ENCODE data around the gene GTF2A1.
A peak's percentile ranks its signal among the peaks of the same experiment; 100 is the strongest.

Gene GTF2A1

DNA sequence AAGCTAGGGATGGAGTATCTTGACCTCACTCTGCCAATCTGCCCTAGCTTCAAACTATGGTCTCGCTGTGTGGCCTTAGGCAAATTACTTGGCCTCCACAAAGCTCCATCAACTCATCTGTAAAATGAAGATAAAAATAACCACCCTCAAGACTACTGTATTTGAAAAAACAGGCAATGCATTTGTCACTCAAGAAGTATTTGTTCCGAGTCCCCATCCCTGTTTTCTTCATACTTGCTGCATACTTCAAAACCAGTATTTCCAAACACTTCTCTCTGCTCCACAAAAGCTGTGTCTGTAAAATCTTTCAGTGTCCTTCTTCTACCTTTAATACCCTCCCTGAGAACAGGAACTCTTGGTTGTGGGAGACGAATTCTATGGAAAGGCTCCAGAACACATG is 47.9 kb downstream of the GTF2A1 start:
- DNase-seq, result no peak

DNA sequence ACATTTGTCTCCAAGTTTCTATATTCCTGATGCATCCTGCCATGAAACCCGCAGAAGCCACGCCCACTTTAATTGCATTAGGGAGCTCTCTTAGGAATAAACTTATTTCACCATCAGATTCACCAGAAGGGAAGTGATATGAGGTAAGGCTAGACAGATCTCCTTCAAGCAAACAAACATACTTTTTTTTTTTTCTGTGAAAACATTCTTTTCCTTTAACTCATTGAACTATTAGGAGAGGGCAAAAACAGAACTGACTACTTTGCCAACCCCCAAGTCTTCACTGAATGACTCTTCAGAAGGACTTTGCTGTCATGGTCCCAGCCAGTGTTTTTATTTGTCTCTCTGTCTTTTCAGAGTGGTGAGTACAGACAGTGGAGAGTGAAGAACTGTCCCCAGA is 48.4 kb downstream of the GTF2A1 start:
- DNase-seq, result no peak

DNA sequence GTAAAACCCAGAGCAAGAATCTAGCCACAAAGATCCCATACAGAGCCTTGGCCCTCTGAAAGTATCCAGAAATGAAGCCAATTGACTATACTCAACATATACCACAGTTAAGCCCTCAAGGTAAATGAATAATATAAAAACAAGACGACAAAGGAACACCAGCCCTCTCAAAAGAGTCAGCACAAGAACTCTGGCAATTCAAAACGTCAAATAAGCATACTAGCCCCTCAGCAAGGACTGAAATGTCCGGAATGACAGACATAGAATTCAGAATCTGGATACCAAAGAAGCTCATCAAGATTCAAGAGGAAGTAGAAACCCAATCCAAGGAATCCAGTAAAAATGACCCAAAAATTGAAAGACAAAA is 49.9 kb downstream of the GTF2A1 start:
- DNase-seq, result no peak

DNA sequence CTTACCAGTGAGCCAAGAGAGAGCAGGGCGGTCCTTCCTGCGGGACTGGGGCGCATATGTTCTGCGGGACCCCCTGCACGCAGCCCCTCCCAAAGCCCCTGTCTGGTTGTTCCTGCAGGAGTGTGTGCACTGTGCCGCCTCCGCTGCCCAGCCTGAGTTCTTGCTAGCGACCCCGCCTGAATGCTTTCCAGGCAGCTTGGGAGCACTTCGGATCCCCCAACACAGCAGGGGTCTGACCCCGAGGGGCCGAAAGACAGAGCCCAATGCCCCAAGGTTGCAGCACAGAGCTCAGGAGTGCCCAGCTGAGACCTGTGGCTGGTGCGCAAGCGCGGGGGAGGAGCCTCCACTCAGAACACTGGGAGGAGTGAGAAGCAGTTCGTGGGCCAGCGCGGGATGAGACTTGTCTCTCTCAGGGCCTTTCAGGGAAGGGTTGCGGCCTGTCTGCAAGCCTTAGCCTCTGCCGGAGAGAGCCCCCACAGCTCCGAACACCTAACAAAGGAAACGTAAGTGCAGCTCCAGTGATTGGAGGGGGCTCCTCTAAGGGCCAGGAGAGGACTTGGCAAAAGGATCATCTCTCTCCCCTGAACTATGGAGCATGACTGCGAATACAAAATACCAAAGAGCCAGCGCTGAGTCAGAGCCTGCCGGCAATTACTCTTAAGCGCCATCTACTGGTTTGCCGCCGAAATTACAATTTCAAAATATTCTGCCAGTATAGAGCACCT is 50.5 kb downstream of the GTF2A1 start:
- DNase-seq, result peak; percentile 87

DNA sequence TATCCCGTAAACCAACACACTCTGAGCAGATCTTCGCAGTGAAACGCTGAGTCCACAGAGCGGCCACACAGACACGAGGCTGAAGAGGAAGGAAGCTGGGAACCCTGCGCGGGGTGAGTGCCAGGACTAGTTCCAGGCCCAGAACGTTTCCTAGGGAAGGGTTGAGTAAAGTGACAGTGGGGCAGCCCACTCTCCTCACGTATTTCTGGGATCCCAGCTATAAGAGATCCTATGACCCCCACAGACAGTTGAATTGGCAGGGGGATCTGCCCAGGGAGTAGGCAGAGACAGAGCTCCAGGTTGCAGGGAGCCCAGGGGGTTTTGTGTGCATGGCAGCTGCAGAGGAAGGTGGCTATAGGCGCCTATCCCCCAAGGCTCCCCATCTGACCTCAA is 51.1 kb downstream of the GTF2A1 start:
- DNase-seq, result no peak

DNA sequence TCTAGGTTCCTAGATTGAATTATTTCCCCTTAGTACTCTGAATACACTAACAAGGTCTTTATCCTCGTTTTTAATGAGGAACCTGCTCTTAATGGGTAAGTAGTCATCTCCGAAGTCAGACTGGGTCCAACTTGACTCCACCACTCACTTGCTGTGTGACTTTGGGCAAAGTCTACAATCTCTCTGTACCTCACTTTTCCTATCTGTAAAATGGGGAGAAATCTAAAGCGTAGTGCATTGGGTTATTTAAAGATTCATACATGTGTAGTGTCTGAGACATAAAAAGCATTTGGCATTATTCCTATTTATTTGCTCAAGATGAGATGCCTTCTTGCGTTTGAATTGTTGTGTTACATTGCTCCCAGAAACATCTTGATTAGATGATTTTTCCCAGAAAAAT is 51.5 kb downstream of the GTF2A1 start:
- no peak for DNase-seq

DNA sequence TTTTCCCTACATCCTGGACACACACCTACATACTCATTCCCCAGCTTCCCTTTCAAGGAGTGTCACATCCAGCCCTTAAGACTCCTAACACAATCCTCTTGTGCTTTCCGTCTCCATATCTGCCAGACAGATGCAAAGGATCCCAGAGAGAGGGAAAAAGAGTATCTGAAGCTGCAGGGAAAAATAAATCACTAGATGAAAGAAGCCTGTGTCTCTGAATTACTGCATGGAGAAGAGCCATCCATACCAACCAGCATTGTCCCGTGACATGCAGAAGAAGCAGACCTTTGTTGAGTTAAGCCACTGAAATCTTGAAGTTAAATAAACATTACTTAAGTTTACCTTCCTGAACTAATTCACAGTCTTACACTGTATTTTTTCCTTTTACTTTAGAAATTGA is 54.6 kb downstream of the GTF2A1 start:
- DNase-seq, result no peak

DNA sequence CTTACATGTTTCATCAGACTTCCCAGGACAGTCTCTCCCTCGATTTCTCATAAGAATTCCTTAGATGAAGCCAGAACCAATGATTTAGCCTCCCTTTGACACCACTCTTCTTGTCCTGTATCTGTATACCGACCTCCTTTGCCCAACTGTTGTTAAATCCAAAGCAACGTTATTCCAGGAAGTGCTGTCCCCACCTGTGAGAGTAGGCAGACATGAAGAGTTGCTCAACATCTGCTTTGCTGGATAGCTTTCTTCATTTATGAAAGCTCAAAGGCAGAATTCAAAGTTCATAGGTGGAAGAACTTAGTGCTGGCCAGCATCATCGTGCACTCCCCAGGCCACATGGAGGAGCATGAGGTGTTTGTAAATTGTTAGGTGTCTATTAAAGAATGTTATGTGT is 55.6 kb downstream of the GTF2A1 start:
- DNase-seq, result no peak

DNA sequence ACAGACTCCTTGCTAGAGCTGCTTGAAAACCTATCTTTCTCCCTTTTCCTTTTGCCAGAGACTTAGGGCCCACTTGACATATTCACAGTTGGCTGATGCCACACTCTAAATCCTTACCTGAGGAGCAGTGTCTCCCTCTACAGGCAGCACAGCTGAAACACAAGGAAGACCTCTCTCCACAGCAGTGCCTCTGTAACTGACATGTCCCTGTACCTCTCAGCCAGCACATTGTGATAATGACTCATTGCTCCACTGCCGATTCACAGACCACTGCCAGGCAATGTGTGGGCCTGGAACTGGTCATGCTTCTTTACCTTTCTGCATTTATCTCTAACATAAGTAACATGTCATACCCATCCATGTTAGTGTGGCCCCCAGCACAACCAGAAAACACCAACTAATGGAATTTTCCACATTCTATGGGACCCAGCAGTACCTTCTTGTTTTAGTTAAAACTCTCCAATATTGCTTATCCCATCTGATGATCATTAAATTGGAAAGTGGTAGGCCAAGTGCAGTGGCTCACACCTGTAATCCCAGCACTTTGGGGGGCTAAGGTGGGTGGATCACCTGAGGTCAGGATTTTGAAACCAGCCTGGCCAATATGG is 56.5 kb downstream of the GTF2A1 start:
- peak; percentile 70 for DNase-seq

DNA sequence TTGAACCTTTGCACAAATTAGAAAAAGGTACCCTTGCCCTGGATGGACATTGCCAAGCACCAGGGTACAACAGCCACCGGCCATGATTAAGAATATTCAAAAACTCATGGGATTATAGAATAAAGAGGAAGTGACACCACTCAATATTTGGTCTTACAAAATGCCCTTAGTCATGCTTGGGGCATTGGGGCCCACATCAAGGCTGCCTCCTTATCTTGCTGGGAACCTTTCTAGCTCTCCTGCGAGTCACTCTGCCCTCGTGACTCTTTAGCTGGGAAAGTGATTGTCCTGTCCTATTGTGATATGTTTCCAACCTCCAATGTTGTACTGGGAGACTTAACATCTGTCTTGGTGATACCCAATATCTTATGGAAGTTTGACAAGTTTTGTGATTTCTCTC is 57.8 kb downstream of the GTF2A1 start:
- no peak for DNase-seq

DNA sequence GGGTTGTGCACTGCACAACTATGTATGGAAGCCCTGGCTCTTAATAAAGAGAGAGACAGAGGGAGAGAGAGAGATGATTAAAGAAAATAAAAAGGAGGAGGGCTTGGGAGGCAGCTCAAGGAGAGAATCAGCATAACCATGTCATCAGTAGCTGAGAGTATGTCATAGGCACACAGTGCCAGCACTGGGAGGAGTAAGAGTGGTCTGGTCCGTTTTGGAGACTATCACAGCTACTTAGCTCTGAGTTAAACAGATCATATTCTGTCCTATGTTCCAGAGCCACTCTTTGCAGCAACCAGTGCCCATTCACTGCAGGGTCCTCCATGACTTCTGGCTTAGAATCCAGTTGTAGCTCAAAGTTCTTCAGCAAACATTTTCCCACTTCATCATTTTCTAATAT is 59.0 kb downstream of the GTF2A1 start:
- DNase-seq, result no peak

DNA sequence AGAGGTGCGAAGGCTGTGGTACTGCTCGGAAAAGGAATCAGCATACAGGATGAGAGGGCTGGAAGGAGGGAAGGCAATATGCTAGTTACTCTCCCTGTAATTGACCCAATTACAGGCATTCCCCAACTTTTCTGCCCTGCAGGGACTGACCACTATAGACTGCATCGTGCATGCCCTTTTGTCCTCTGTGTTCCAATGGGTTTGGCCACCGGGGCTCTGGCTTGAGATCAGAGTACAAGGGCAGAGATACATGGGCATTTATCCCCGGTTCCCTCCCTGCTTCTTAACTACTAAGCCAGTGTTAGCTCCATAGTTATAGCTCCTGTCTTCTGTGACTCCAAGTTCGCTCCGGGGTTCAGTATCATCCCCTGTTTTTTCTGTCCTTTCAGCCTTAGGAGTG is 59.7 kb downstream of the GTF2A1 start:
- DNase-seq, result no peak

DNA sequence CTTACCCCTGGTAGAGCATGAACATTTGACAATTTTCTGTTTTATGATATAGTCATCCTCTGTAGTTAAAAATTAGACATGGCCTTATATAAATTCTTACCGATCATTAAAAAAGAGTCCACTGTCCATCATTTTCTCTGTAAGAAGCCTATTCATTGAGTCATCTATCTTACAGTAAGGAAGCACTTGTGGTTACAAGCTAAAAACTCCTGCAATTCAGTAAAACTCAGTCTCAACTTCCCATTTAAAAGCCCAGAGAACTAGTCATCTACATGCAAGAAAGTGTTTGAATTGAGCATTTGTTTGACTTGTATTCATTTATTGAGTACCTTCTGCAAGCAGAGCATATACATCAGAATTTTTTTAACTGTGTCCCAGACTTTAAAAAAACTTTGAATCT is 63.3 kb downstream of the GTF2A1 start:
- no peak for DNase-seq

DNA sequence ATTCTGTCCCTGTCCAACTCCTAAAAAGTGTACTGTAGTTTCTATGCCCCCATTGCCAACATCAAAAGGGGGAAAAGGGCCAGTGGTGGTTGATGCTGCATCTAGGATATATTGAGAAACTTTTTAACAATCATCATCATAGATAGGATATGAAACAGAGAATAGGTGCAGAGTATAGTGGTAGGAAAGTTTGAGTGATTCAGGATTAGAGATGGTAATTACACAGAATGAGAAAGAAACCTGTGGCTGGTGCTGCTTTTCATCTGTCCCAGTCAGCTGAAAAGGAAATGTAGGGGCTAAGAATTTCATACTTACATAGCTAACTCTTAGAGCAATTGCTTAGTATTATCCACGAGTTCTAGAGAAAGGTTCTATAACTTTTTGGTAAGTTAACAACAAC is 67.6 kb downstream of the GTF2A1 start:
- no peak for DNase-seq

DNA sequence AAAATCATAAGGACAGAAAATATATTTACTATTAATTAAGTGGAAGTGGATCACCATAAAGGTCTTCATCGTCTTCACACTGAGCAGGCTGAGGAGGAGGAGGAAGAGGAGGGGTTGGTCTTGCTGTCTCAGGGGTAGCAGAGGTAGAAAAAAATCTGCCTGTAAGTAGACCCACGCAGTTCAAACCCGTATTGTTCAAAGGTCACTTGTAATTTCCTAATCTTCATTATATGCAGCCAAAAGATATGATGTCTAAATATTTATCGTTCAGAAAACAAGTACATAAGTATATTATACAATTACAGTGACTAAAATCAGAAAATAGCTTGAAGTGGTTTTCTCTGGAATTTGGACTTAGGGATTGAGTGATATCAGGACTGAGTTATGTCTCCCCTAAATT is 72.1 kb downstream of the GTF2A1 start:
- no peak for DNase-seq

DNA sequence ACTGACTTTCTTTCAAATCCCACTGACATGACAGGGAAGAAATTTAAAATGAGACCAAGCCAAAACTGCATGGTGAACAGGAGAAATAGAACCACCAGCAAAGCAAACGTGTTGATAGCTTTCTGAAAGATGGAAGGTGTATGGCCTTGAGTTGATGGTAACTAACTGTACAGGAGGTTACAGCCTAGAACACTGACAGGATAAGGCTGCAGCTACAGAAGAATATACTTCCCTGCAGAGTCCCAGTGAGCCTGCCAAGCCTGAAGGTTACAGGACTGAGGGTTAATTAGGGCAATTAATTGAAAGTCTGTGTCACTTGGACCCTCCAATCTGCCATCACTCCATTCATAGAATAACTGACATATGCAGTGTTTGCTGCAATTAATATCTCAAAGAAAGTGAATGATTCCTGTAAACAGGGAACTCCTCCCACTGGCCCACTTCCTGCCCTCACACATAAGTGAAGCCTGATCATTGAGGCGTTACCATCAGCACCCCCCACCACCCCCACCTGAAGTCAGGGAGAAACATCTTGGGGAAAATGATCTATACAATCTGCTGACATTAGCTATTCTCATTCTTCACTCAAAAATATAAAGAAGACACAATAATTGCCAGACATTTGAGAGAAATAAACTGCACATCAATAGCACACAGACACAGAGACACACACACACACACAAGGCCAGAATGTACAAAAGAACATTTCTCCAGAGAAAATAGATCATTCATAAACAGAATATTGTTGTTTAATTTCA is 73.4 kb downstream of the GTF2A1 start:
- DNase-seq, result no peak

DNA sequence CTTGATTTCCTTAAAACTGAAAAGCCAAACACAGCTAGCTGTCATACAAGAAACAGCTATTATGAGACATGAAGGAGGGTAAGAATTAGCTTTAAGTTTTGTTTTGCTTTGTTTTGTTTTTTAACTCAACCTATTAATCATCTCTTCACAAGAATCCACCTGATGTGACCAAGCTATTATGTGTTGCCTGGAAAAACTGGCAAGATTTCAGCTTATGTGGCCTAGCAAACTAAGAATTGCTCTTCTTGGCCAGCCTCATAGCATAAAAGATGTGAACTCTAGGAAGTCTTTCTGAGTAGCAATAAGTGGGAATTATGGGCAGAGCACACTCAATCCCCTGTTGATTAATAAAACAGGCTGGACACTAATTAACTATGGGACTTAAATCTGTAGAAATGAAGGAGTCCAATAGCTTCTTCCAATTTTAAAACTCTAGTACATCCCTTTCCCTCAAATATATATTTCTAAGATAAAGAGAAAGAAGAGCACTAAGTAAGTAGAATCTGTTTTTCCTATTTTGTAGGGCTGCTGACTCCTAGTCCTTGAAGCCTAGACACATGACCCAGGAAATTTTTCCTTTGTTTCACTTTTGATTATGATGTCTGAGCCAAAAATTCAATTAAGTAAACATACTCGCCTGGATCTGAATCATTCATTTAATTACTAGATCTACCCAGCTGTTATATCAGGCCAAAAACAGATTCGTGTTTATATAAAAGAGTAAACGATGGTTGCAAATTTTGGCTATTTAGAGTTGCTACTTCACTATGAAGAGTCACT is 75.7 kb downstream of the GTF2A1 start:
- peak; percentile 53 for DNase-seq

DNA sequence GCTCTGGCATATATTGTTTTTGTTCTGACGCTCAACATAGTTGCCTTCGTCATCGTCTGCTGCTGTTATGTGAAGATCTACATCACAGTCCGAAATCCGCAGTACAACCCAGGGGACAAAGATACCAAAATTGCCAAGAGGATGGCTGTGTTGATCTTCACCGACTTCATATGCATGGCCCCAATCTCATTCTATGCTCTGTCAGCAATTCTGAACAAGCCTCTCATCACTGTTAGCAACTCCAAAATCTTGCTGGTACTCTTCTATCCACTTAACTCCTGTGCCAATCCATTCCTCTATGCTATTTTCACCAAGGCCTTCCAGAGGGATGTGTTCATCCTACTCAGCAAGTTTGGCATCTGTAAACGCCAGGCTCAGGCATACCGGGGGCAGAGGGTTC is 77.0 kb downstream of the GTF2A1 start:
- DNase-seq, result no peak

DNA sequence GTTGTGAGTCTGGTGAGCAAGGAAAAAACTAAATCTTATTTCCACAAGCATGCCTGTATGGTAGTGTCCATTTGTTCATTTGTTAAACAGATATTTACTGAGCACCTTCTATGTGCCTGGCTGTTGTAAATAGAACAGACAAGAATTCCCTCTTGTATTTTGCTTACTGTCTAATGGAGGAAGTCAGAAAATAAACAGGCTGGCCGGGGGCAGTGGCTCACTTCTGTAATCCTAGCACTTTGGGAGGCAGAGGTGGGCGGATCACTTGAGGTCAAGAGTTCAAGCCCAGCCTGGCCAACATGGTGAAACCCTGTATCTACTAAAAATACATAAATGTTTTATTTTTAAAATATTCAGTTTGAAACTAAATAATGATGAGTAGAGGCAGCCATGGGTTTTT is 79.3 kb downstream of the GTF2A1 start:
- DNase-seq, result no peak

DNA sequence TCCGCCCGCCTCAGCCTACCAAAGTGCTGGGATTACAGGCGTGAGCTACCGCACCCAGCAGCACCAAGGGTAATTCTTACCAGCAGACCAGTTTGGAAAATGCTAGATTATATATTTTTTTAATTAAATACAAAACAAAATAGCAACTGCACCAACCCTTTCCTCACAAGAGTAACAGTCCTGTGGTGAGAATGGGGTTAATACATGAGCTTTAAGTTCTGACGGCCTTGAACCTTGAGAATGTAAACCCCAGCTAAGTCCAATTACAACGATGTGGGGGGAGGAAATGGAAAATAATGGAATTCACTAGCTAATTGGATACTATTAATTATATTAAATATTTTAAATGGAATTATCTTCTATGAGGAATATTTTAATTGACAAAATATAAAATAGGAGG is 82.3 kb downstream of the GTF2A1 start:
- DNase-seq, result no peak

DNA sequence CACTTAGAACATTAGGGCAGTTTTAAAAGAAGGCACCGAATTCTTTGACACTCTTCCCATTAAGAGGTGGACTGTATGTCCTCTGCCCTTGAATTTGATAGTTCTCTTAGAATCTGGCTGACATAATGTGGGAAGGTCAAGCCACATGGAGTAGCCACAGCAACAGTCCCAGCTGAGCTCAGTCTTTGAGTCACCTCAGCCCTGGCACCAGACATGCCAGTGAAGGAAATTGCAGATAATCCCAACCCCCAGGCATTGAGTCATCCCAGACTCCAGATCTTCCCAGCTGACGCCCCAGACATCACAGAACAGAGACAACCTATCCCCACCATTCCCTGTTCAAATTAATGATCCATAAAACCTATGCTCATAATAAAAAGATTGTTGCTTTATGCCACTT is 83.4 kb downstream of the GTF2A1 start:
- no peak for DNase-seq

DNA sequence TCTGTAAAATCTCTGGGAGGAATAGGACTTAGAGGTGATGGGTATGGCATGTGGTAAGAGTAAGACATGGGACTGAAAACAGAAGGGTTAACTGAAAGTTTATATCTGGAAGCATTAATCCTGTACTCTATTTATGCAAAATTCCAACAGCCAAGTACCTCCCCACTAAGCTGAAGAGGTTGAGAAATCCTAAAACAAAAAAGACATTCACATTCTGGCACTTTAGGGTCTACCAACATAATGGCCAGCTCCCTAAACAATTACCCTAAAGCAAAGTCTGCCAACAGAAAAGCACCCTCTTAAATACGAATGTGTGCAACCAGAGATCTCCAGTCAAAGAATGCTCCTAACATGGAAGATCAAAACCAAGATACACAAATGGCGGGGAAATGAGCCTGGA is 87.4 kb downstream of the GTF2A1 start:
- no peak for DNase-seq

DNA sequence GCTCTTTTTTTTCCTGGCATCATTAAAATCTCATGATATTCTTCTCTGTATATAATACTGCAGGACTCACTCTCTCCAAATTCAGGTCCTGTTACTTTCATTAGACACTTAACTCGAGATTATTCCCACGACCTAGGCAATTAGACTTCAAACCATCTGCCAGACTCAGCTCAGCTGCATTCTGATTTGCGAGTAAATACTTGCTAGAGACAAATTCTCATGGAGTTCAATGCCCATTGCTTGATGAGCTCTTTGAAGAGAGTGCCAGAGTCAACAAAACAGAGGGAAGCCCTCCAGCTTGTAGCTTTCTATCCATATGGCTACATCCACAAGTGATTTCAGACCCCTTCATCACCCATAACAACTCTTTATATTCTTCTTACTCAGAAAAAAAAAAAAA is 88.3 kb downstream of the GTF2A1 start:
- DNase-seq, result peak; percentile 83

DNA sequence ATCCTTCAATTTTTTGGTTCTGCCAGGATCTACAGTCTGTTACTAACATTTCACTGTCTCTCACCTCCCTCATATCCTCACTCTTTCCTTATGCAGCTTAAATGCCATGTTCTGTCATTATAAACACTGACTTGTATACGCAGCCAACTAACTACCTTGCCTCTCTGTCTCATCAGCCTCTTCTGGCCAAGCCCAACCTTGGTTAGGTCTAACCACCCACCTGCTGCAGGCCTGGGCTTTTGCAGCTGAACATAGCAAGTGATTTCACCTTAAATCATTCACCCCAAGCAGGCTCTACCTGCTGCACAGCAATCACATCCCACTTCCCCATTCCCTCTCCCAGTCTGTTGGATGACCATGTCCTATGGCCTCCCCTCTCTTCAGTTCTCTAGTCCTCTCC is 91.5 kb downstream of the GTF2A1 start:
- no peak for DNase-seq
